Measurements from ENCODE around the gene ADCY10.
"Not testable (repeated sequence)": the region's sequence is repeated elsewhere in the genome, so short reads cannot be mapped to it uniquely, and the experiment has no call there.

ADCY10 gene

DNA sequence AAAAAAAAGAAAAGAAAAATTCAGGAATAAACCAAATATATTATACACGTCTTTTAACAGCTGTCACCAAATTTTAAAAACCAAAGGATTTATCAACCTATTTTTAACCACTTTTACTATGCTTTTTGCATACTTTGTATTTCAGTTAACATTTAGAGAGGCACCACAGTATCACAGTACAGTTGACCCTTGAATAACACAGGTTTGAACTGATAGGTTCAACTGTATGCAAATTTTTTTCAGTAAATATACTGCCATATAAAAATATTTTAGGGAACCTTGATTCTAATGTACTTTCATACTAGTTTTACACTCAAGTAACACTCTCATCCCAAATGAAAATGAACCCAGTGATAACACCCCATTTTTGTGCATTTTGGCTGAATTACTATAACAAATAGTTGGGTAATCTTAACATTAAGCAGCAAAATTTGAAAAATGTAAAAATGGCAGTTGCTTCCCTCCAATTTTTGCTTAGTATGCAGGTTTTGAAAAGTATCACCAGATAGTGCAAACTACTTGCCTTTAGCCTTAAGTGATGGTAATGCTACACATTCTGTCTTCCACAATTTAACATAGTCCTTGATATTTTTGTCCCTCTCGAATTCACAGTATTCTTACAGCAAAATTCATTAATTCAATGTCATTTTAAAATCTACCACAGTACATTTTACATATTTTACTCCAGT is 10.8 kb upstream of the ADCY10 start:
- DNase-seq = no peak

DNA sequence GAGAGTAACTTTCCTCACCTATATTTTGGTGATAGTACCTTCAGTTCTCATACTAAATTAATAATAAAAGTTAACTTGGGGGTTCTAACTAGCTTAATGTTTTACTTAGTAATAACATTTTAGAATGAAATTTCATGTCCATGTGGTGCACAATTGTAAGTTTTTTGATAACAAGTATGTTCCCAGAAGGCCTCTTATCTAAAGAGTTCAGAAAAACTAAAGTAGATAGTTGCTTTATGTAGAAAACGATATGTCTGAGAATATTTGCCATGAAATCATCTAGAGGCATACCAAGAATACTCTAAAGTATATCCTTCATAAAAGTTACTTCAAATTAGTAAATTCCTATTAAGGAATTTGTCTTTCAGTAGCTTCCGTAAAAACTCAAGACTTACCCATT is 10.2 kb upstream of the ADCY10 start:
- DNase-seq = no peak

DNA sequence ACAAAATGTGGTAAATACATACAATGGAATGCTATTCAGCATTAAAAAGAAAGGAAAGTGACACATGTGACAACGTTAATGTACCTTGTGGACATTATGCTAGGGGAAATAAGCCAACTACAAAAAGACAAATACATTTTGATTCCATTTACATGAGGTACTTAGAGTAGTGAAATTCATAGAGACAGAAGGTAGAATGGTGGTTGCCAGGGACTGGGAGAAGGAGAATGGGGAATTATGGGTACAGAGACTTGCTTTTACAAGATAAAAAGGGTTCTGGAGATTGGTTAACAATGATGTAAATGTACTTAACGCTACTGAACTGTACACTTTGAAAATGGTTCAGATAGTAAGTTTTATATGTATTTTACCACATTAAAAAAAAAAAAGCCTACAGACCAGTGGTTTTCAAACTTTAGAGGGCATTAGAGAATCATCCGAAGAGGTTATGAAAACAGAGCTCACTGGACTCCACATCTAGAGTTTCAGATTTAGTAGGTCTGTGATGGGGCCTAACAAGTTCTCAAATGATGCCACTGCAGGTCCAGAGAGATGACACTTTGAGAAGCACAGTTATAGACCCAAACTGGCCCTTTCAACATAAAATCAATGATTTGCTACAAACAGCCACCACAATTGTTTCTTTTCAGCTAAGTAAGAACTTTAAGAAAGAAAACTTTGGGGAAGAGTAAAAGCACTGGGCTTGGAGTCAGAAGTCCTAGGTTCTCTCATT is 9.6 kb upstream of the ADCY10 start:
- DNase-seq = no peak

DNA sequence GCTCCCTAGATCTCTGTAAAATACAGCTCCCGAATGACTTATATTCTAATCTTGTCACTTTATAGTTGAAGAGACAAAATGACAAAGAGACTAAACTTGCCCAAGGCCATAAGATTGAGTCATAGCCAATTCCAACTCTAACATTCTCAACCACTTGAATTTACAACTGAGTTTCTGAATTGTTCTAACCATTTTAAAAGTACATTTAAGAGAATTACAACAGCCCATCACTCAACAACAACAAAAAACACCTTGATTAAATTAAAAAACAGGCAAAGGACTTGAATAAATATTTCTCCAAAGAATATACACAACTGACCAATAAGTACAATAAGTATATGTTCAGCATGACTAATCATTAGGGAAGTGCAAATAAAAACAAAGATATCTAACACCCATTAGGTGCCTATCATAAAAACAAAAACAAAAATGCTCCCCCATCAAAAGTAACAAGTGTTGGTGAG is 8.7 kb upstream of the ADCY10 start:
- DNase-seq = no peak

DNA sequence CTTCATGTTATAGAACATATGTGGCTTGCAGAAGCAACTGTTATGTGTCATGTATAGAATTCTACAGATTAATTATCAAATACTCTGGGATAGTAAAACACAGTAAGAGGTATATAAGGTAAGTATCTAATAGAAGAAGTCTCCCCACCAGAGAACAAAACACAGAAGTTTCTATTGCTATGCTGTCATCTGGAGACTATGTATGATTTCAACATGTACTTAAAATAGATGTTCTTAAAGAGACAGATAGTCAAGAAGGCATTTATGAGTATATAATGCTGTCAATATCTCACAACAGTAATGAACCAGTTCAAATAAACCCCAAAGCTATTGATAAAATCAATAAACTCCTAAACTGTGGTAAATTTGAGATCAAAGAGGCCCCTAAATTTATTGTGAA is 8.1 kb upstream of the ADCY10 start:
- DNase-seq = no peak

DNA sequence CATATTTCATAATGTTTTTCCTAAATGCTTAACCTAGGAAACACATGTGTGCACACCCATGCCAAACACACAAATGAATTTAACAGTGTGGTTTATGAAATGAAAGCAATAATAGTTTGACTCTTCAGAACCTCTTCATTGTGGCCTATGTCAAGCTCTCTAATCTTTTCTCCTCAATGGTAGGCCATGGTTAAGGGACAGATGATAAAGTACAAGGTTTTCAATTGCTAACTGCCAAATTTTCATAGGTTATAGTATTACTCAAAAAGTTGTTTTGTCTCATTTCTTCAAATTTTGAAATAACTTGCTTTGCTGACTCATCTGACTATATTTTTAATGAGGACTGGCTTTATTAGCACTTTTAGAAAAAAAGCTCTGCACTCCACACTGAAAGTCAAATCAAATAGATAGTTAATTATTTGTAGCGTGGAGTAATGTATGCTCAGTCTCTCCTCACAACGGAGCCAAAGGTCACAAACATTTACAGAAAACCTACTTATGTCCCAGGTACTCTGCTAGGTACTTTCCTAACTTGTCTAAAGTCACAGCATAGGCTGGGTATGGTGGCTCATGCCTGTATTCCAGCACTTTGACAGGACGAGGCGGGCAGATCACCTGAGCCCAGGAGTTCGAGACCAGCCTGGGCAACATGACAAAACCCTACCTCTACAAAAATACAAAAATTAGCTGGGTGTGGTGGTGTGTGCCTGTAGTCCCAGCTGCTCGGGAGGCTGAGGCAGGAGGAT is 3.0 kb upstream of the ADCY10 start:
- DNase-seq = no peak

DNA sequence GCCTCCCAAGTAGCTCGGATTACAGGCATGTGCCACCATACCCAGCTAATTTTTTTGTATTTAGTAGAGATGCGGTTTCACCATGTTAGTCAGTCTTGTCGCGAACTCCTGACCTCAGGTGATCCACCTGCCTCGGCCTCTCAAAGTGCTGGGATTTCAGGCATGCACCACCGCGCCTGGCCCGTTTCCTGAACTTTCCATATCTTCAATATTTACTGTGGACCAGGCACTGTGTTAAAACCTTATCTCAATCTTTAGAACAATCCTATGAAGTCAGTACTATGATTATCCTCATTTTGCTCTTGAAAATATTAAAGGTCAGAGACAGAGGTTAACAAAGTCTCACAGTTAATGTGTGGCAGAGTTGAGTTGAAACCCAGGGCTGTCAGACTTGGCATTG is 1.6 kb upstream of the ADCY10 start:
- no peak for DNase-seq

DNA sequence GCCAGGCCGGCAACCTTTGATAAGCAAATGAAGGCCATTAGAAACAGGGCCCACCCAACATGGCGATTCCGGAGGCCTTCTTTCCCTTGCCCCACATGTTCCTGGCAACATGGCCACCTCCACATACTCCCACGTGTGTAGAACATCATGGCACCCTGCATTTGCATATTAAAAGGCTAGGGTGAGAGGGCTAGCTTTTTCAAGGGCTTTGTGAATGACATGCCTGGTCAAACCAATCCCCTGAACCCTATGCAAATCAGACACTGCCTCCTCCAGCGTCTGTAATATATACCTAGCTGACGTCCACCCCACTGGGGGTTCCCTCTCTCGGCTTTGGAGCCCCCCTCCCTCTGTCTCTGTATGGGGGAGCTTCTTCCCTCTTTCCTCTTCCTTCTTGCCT is 1.6 kb downstream of the ADCY10 start:
- DNase-seq = no peak

DNA sequence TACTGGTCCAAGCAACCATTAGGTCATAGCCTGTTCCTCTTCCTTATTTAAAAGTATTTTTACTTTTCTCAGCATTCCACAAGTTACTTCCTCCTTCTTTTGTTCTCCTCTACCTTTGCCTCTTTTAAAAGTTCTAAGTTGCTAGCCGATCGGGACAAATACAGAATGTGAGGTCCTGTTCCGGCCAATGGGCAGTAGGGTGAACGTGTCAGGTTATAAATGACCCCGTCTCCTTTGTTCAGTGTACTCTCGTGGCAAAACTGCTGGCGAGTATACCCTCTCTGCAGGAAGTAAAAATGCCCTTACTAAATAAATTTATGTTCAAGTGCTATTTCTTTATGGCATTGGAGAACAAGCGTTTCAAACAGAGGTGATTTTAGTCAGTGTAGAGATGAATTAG is 2.5 kb downstream of the ADCY10 start:
- DNase-seq = no peak

DNA sequence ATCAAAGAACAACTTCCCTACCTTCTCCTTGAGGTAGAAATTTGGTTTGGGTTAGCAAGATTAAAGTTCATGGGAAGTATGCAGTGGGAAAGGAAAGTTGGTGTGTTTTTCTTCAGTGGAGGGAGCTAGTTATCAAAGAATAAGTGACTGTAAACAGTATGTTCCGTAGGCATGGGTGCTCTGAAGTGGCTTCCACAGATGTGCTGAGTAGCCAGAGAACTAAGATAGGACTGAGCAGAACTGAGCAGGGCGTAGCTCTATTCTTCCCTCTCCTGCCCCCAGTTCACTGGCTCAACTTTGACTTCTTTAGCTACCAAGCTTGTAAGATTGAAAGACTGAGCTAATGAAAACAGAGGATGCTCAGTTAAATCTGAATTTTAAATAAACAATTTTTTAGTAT is 3.4 kb downstream of the ADCY10 start:
- DNase-seq = no peak

DNA sequence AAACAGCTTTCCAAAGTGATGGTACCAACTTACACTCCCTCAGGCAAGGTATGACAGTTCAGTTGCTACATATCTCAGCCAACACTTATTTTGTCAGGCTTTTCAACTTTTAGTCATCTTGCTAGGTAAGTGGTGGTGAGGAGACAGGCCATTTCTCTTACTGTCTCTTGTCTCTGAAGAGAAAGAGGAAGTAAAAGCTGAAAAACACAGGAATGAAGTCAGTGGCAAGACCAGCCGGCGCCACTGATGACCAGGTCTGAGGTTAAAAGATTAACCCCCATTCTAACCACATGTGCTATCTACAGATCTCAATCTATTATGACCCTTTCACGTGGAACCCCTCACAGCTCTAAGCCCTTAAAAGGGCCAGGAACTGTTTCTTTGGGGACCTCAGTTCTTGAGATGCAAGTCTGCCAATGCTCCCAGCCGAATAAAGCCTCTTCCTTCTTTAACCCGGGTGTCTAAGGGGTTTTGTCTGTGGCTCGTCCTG is 4.2 kb downstream of the ADCY10 start:
- DNase-seq = no peak

DNA sequence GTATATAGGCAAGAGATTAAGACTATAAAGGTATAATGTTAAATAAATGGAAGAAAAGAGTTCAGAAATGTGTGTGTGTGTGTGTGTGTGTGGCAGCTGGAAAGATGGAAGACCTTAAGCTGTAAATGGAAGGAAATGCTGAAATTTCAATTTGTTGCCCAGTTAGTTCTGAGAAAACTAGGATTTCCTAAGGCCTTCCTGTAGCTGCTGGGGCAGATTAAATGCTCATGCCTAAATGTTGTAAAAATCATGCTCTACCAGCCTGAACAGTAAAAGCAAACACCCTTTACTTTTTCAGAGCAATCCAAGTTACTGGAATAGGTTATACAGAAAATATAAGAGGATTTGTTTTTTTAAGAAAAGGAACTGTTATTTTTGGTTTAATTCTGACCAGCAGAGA is 8.3 kb downstream of the ADCY10 start:
- DNase-seq = no peak

DNA sequence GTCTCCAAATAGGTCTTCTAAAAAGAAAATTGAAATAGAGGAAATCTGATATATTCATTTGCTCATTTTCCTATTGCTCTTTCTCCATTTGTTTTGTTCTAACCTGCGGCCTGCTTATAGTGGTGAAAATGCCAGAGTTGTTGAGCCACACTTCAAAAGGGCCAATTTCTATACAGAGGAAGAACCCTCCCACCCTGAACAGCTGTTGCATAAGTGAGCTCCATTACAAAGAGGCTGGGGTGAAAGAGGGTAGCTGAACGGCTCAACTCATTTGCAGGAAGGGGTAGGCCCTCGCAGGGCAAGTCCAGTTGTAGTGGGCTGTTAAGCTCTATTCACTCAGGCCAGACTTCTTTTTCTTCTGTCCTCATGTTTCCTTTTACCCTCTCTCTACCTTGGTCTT is 8.8 kb downstream of the ADCY10 start:
- DNase-seq = no peak

DNA sequence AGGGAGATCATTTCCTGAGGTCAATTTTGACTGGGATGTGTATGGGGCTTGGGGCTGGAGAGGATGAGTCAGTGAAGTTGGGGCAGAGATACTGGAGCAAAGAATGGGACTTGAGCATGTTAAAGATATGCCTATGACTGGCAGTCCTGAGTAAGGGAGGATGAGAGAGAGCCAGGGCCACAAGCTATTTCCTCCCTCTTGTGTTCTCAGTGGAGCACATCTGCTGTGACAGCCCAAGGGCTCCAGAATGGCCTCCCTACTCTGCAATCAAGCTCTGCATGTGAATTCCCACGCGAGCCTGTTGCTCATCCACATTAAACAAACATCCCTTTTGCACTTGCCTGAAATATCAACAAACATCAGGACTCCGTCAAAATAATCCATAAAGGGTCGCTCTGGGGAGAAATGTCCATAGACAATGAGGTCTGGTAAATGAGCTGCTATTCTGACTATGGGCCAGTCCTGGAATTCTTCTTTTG is 9.2 kb downstream of the ADCY10 start:
- DNase-seq = no peak

DNA sequence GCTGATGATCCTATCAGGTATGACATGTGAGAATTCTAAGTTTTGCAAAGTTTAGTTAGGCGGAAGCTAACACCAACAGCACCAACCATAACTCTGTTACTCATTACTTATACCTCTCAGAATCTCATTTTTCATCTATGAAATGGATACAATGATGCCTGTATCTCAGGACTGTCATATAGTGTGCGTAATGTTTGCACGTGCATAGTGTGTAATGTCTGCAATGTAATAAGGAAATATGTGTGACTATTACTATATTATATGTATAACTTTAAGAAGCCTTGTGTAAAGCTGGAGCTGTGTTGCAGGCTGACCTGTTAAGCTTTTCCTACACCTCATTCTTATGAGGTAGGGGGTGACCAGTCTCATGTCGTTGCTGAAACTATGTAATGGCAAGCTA is 13.0 kb downstream of the ADCY10 start:
- no peak for DNase-seq

DNA sequence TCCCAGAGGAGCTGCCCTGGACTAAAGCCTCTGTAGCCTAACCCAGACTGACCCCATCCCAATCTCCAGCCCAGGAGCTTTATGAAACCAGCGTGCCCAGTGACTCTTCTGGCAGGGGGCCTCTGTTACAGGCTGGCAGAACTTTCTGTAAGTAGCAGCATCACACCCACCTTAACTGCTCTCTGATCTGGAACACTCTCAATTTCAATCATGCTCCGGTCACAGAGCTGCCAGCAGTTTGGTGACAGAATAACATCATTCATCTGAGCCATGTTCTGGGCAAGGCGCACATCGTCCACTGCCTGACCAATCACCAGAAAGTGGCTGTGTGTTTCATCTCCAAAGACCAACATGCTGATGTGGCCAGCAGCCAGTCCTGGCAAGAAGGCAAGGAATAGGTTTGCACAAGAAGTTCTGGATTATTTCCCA is 14.7 kb downstream of the ADCY10 start:
- no peak for DNase-seq

DNA sequence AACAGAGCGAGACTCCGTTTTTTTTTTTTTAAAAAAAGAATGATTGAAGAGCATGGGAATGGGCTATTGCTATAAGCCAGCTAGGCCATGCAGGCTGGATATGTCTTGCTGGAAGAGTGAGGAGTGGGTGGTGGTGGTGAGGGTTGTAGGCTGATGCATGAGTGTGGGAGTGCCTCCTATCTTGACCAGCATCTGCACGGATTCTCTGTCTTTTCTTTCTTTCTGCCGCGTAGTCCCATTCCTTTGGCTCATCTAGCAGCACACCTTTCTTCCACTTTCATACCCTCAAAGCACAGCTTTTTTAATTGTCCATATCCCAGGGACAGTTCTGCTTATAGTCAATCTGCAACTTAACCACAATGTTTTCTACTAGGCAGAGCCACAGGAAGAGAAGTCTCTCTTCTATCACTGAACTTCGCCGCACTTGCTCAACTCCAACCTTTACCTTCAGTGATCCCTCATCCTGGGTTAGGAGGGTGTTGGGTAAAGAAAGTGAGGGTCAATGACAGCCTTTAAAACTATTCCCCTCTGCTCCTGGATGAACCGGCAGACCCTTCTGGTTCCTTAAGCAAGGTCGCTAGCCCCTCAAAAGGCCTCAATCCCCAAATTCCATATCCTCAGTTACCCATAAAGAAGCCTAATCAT is 15.2 kb downstream of the ADCY10 start:
- DNase-seq = no peak

DNA sequence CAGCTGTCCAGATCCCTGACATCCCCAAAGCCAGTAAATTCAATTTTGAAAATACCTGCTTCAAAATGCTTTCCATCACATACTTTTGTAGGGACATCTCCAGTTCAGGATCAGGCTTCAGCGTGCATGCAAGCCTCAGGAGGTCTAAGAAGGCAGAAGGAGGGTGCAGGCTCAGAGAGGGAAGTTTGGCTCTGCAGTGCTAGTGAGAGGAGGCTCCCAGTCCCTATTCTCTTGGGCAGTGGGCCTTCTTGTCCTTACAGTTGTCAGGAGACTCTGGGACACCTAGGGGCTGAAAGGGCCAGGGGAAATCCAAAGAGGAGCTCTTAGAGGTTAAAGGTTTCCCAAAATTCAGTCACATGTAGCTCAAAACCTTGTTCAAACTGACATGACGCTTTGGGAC is 20.1 kb downstream of the ADCY10 start:
- no peak for DNase-seq

DNA sequence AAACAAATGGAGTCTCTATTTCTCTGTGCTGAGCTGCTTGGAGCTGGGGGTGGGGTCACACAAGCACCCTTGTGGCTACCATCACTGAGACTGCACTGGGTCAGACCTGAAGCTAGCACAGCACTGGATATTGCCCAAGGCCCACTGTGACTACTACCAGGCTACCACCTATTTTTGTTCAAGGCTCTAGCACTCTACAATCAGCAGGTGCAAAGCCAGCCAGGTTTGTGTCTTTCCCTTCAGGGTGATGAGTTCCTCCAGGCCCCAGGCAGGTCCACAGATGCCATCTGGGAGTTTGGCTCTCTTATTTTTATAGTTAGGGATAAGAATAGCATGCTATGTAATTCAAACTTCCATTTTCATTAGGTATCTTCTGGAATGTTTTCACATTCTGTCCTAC is 23.5 kb downstream of the ADCY10 start:
- DNase-seq = no peak

DNA sequence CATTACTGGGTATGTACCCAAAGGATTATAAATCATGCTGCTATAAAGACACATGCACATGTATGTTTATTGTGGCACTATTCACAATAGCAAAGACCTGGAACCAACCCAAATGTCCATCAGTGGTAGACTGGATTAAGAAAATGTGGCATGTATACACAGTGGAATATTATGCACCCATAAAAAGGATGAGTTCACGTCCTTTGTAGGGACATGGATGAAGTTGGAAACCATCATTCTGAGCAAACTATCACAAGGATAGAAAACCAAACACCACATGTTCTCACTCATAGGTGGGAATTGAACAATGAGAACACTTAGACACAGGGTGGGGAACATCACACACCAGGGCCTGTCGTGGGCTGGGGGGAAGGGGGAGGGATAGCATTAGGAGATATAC is 26.7 kb downstream of the ADCY10 start:
- DNase-seq = not testable (repeated sequence)

DNA sequence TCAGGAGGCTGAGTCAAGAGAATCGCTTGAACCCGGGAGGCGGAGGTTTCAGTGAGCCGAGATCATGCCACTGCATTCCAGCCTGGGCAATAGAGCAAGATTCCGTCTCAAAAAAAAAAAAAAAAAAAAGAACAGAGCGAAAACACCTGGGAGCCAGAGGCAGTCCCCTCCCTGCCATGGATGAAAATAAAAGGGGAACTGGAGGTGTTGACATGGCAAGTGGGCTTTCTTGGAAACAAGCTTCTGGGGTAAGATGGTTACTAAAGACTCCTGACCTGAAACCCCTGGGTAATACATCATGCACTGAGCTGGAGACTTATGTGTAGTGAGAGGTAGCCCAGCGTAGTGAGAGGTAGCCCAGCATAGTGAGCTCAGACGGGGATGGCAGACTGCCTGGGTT is 31.6 kb downstream of the ADCY10 start:
- DNase-seq = no peak

DNA sequence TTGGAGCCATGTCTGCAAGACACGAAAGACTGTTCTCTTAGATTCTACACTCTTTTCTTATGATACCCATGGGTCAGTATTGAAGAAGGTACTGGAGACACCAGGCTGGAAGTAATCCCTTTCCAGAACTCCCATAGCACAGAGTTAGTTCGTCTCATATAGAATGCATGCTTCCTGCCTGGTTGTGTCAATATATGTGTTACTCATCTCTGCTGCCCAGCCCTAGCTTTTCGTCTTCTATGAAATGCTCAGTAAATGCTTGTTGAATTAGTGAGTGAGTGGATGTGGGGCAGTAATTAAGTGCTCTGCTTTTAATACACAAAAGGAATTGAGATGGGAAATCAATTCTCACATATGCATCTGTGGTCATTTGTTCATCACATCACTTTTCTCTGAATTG is 32.1 kb downstream of the ADCY10 start:
- DNase-seq = no peak

DNA sequence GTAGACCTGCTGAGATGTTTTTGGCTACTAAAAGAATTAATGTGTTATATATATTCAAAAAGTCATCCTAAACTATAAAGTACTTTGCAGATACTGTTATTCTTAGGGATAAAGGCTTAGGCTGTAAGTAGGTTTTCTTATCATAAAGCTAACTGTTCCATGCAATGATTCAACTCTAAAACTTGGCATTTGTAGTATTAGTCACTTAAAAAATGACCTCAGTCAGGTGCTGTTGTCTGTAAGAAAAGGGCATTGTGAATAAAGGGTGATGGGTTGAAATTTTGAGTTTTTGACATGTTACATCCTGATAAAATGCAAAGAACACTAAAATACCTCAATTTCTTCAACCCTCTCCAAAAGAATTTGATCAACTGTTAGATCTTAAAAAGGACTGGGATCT is 32.9 kb downstream of the ADCY10 start:
- no peak for DNase-seq
